ENCODE data around the gene PI4K2A.
"Not testable (repeated sequence)": the region's sequence is repeated elsewhere in the genome, so short reads cannot be mapped to it uniquely, and the experiment has no call there.

Gene PI4K2A

DNA sequence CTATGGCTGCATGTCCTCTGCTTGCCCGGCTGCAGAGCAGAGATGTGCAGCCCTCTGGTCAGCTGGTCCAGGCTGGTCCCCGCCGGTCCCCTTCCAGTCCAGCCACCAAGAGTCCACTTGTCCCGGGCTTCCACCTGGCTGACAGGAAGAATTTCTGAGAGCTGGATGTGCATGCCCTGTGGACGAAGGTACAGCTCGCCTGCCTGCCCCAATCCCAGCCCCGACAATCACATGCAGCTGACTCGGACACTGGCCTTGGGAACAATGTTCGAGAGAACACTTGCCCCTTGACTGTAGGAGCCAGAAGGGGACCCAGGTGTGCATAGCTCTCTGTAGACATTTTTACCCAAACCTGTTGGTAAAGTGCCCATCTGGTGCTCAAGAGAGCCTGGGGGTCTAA, 34.8 kb downstream of the PI4K2A start:
- DNase-seq = no peak

DNA sequence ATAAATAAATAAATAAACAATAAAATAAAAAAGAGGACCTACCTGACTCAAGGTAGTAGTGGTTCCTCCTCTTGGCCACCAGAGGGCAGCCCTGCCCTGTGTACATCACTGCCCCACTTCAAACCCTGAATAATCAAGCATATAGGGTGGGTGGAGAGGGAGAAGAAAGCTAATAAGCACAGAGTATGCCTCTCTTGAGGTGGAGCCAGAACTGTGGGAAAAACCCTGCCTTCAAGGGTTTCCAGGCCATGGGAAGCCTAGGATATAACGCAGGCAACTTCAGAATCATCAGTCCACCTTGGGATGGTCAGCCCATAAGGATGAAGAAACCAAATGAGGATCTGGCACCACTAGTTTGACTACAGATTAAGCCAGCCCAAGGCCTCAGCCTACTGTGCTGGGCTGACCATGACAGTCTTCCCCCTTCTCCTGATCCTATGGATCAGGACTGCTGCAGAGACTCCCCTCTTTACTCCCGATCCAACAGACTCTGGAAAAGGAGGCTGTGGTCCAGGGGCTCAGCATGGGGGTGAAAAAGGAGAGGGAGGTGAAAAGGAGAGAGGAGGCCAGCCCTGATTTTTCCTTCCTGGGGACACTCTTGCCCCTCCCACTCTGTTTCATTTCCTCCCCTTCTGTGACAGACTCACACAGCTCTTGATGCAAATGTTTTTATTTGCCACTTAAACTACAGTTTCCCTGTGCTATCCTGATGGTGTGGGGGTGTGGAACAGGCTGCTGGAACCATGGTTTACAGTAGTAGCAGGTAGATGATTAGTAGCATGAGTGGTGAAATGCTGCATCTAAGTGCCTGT, 36.5 kb downstream of the PI4K2A start:
- DNase-seq = peak; percentile 27 to 28

DNA sequence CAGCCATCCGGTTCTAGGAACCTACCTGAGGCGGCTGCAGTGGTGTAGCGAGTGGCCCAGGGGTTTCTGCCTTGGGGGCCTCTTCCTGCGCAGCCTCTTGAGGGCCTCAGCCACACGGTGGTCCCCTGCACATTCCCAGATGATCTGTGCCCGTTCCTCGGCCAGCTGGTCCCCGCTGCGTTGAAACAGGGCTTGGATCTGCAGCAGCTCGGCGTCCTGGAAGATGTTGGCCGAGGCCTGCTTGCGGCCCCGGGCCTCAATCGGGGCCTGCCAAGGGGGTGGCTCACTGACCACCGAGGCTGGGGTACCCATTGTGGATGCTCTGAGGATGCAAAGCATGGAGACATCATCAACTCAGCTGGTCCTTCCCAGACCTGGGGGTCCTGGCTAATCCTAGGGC, 39.1 kb downstream of the PI4K2A start:
- DNase-seq = no peak

DNA sequence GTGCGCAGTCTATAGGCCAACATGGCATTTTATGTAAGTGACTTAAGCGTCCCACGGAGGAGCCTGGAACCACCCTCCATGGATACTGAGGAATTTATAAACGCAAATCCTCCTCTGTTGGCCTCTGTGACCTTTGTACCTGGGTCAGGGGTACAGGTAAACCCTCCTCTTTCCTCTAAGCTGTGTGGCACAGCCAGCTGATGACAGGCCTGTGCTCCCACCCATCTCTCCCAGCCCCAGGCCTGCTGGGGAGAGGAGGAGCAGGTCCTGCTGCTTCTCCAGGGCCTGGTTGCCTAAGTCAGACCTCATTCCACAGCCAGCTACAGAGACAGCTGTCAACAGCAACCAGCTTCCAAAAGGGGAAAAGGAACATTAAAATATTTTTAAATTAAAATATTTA, 41.6 kb downstream of the PI4K2A start:
- no peak for DNase-seq

DNA sequence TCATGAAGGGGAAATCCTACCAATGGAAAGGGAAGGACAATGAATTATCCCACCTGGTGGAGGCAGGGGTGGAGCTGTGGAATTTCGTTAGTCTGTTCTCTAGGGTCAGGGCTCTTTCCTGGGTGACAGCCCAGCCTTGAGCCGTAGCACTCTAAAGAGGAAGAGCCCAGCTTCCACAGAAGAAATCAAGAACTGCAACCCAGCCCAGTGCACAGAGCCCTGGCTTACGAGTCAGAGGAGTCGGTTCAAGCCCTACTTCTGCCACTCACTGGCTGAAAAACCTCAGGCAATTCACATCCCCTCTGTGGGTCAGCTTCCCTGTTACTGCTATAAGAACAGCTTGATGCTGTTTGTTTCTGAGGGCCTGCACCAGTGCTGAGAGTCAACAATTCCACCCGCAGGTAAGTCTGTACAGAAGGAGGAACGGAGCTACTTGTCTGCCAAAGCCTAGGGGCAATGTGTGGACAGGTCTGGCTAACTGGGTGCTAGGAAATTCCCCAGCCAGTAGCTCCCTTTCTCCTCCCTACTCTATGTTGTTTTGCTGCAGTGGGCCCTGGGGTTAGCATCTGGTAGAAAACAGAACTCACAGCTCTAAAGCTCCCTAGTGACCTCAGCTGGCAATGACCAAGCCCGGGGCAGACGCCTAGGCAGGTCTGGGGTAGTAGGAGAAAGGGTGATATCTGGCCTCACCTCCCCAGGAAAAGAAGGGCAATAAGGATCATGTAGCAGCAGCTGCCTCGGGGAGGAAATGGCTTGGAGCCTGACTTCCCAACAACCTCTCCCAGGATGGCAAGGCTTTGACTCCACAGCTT, 43.3 kb downstream of the PI4K2A start:
- no peak for DNase-seq

DNA sequence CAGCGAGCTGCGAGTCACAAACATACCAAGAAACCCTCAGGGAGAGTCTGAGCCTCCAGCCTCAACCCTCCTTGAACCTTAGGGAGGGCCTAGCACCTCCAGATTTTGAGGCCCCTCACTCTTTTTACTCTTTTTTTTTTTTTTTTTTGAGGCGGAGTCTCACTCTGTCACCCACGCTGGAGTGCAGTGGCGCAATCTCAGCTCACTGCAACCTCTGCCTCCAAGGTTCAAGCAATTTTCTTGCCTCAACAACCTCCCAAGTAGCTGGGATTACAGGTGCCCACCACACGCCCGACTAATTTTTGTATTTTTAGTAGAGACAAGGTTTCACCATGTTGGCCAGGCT, 43.9 kb downstream of the PI4K2A start:
- not testable (repeated sequence) for DNase-seq

DNA sequence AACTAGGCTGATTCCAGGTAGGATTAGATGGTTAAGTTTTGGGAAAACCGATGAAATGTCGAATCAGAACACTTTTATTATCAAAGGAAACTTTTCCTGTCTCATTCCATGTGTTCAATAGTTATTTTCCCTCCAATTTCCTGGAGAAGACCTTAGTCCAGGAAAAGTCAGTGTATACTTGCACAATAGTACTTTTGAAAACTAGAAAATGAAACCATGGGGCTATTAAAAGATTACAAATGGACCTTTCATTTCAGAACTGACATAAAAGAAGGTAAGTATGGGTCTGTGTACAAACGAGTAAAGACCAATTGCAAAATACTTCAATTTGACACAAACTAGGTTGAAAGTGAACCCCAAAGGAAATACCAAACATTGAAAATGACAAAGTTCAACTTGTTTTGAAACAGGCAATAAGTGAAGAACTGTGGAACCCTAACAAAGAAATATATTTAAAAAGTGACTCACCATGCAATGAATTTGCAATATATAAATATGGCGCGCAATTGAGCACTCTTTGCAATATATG, 44.5 kb downstream of the PI4K2A start:
- DNase-seq = no peak

DNA sequence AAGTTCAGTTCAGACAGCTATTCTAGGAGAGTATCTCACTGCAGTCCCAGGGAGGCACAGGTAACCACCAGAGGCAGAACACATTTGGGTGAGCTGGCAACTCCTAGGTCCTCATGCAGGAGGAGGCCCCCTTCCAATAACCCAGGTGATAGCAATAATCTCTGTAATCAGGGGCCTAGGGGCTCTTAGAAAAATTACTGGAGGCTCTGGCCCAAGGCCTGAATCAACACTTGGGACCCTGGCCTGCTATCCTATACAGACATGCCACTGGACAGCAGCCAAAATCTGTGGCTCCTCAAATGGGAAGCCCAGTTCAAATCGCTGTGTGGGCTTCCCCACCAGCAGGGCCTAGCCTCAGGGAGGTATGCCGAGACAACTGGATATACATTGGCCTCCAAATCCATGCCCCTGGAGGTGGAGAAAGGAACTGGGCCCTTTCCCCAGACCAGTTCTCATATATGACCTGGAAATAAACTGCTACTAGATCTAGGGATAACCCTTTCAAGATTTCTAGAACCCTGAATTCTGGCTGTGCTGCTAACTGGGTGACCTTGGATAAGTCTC, 45.0 kb downstream of the PI4K2A start:
- no peak for DNase-seq

DNA sequence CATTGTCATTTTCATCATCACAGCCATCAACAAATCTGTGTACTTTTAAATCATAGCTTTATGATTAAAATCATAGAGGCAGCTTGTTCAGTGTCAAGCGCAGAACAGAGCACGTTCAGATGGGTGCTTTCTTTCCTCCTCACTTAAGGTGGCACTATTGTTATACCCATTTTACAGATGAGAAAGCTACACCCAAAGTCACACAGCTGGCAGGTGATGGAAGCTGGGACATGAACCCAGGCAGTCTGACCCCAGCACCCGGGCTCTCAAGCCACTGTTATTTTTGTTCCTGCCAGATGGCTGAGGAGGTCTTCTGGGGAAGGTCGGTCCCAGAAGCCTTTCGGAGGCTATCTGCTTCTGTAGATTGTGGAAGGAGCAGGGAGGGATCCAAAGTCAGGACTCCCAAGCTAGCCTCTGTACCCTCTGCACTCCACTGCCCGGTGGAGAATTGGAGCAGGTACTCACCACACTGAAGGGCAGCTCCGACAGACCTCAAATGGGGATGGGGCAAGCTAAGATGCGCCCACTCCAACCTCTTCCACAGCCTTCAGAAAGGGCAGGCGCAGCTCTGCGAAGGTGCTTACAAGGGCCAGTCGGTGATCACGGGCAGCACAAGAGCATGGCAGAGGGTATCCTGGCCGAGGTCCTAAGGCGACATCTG, 46.0 kb downstream of the PI4K2A start:
- DNase-seq = peak in 1 of 2 experiments; percentile 15

DNA sequence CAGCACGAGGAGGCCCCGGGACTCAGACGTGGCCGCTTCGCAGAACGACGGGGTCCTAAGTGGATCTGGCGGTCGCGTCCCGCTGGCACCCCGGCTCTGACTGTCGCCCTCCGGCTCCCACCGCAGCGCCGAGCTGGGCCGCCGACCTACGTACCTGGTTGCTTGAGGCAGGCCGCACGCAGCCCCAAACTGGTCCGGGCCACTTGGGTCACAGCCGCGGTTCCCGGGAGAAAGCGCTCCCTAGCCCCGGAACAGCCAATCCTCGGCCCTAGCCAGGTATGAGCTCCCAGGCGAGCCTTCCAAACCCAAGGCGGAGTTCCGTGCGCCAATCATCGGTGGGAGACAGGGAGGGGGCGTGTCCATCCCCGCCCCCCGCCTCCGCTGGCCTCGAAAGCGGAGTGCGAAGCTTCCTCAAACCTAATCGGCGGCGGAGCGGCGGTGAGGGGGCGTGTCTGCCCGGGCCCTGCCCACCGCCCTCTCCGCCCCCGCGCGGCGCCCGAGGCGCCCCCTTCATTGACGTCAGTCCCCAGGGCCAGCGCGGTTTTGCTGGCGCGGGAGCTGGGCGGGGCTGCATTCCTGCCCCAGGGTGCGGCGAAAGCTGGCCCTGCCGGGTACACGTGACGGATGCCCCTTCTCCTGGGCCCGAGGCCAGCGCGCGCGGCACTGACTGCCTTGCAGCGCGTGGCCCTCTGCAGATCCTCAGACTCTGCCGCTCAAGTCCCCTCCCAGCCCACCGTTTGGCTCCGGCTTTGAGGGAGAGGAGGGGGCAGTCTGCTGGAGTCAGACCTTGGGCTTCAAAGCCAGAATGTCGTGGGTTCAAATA, 46.7 kb downstream of the PI4K2A start, which contains the start of gene AVPI1:
Gene AVPI1, minus strand, starts transcription at position 280 of the 823 bp plus-strand sequence. CDS start 7,336 bp downstream, outside the sequence.
- peak; percentile 93 to 94 for DNase-seq

DNA sequence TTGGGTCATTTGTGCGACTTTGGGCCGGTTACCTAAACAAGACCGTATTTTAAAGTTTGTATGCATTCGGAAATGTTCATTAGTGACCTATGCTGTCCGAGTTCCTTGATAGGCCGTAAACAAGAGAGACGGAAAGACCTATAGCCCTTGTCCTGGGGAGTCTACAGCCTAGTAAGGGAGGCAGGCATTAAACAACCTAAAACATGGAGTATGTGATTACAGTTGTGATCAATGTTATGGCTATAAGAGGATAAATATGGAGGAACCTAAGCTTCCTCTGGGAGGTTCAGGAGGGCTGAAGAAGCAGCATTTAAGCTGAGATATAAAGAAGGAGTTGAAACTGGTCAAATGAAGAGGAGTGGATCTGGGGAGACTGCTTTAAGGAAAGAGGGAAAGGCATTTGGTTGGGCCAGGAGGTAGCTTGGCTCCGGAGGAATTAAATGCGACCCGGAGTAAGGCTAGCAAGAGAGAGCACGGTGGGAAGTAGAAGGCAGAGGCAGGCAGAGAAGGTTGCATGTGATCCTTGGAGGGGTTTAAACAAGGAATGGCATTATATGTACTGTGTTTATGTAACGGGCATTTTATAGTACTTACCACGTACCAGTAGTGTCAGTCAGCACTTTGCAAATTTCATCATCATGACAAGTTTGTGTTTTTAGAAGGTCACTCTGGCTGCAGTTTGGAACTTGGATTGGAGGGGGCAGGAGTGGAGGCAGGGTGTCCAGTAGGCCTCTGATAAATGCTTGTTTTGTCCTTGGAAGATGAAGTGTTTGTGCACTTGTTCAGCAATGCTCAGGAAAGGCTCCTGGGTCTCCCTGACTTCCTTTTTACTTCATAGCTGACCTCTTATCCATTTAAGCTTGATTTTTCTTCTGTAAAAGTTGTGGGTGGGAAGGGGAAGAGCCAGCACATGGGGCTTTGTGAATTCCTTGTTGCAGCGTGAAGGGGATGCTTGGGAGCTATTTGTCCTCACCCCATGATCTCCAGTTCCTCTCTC, 47.6 kb downstream of the PI4K2A start:
- no peak for DNase-seq

DNA sequence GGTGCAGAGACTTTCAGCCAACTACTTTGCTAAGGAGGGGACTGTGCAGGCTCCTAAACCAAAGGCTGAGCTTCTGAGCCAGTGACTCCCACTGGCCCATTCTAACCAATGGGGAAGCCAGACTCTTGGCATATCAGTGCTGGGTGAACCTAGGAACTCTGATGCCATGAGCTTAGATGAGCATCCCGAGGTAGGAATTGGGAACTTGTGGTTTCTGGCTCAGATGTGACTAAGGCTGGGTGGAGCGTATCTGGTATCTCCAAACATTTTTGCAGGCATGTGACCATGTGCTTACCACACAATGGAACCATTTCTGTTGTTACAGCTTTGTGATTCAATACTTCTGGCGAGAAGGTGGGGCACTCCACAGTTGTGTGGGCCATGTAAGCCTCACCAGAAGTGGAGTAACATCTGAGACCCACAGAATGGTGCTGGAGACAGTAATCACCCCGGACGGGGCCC, 49.1 kb downstream of the PI4K2A start:
- DNase-seq = no peak

DNA sequence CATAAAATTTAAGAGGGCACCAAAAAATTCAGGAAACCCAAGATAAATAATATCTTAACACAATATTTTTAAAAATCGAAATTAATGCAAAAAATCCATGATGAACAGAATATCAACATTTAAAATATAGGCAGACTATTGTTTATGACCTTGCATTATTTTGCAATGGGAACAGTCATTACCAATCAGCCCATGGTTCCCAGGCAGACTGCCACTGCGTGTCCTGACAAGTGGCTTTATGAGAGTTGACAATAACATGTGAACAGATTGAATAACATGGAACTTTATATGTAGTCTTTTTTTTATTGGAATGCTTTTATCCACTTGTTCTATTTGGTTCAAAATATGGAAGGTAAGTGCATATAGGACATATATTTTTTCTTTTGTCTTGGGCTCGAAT, 49.7 kb downstream of the PI4K2A start:
- DNase-seq = no peak

DNA sequence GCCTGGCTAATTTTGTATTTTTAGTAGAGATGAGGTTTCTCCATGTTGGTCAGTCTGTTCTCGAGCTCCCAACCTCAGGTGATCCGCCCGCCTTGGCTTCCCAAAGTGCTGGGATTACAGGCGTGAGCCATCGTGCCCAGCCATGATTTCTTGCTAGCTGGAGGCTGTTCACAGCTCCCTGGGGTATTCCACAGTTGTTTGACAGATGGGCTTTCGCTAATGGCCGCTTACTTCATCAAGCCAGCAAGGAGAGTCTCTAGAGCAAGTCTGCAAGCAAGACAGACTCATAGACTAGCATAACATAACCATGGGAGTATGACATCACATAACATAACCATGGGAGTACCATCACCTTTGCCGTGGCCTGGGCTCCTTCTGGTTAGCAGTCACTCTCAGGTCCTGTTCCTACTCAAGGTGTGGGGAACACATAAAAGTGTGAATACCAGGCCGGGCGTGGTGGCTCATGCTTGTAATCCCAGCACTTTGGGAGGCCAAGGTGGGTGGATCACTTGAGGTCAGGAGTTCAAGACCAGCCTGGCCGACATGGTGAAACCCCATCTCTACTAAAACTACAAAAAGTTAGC, 57.7 kb downstream of the PI4K2A start:
- DNase-seq = not testable (repeated sequence)

DNA sequence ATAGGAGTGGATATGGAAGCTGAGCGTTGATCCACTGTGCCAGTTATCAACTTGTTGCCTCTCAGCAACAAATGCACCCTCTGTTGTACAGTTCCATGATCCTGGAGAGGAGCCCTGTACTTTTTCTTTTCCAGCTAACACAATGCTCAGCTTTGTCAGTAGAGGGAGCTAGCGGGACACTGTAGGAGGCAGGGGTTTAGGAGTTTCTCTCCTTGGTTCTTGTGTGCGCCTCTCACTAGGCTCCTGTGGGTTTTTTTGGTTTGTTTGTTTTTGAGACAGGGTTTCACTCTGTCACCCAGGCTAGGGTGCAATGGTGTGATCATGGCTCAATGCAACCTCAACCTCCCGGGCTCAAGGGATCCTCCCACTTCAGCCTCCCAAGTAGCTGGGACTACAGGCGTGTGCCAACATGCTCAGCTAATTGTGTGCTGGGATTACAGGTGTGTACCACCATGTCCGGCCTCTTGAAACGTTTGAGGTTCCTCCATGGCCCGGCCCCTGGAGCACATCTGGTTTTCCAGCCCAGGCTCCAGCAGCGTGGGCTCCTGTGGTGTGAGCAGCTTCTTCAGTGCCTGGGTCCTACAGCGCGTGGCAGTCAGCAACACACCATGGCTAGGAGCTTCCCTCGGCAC, 61.1 kb downstream of the PI4K2A start:
- DNase-seq = peak; percentile 42 to 48

DNA sequence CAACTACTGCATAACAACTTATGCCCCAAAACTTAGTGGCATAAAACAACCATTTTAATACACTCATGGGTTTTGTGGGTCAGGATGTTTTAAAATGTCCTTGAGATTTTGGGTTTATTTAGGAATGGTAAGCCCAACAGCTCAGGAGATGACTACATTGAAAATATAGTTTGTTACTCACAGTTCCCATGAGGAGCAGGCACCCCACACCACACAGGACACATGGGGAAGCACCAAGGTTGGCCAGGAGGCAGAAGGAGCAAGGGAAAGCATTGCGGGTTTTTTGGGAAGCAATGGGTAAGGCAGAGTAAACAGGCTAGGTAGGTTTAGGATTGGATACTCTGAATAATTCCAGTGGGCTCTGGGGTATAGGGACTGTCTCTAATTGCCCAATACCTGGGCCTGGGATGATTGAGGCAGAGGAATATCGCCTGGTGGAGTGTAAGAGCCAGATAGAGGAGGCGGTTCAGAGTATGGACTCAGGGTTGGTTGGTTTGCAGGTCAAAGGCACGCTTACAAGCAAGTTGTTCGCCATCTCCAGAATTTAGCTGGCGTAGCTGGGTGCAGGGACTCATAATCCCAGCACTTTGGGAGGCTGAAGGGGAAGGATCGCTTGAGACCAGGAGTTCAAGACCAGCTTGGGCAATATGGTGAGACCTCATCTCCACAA, 63.1 kb downstream of the PI4K2A start:
- no peak for DNase-seq

DNA sequence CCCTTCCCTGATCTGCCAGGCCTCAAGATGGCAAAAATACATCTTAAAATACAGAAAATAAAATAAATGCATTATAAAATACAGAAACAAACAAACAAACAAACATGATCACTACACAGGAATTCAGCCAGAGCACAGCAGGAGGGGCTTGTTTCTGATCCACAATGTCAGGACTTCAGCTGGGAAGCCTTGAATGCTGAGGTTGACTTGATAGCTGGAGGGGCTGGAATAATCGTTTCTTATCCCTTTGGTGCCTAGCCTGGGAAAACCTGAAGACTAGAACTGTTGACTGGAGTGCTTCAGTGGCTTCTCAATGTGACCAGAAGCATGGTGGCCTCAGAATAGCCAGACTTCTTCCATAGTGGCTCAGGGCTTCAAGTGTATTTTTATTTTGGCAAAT, 63.9 kb downstream of the PI4K2A start:
- DNase-seq = no peak

DNA sequence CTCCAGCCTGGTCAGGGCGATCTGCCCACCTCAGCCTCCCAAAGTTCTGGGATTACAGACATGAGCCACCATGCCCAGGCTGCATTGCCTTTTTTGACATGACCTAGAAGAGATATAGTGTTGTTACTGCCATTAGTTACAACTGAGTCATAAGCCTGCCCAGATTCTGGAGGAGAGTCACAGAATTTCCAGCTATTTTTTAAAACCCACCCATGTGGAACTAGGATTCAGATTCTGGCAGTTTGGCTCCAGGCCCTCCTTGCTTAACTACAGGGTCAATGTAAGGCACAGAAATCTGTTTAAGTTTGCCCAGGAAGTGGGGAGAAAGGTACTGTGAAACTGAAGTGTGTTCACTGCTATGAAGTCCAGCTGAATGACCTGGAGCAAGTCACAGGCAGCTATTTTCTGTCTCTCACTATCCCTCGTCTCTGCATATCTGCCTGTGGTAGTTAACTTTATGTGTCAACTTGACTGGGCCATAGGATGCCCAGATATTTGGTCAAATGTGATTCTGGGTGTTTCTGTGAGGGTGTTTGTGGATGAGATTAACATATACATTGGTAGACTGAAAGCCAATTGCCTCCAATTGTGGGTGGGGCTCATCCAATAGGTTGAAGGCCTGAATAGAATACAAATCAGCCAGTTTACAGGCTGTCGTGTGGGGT, 64.7 kb downstream of the PI4K2A start:
- no peak for DNase-seq
